ENCODE results near the gene ARHGAP40. TPM values are rescaled to one million over a fixed set of nuclear protein-coding genes. Genes with fewer than 3 reads are reported as not detected.

ARHGAP40 gene
- total and polyA plus RNA-seq, 2 donors (not counting 3 experiments of a cell fraction or from before 2014, with no cell fraction given): 0.18 to 0.20 TPM

DNA sequence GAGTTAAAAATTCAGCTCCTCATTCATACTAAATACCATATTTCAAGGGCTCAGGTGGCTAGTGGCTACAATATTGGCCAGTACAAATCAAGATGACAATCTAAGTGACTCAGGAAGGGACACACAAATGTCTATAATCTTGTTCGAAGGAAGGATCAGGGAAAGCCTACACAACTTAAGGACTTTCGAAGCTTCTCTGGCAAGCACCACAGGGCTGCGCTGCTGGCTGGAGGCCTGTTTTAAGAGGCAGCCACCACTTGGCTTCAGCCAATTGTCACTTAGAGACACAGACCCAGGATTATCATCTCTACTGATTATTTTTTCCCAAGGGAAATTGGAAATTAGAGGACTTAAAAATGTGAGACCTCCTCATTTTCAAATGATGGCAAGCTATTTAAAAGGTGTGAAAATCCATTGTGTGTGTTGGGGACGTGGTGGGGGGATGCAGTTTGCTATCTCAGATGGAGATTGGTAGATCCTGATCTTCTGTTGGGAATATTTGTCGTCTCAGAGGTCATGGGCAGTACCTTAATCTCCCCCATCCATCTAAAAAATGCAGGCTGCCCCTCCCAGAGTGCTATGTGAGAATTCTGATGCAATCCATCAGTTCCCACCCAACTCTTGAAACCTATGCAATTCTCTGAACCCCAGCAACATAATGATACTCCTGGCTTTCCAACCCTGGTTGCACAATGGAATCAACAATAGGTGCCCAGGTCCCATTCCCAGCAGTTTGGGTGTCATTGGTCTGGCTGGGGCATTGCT, 11.3 kb downstream of the ARHGAP40 start:
- no peaks in the 10 kb centered on the region for H4K20me1 ChIP-seq (replicated peaks; ENCODE audit: control insufficient read depth, extremely low read depth, insufficient read depth, low read length)
- H2AFZ ChIP-seq (ENCODE audit: low read depth, low read length): no peak overlapping the region
- H3K27me3 ChIP-seq (ENCODE audit: control insufficient read depth in 2 of 2, insufficient read depth in 2 of 2, low read length in 2 of 2): peaks cover 0 to 4% of the 10 kb centered on the region in 2 experiments
- H3K4me1 ChIP-seq (ENCODE audit: control insufficient read depth, extremely low read depth, insufficient read depth, low read length): no peaks in the 10 kb centered on the region
- no peak for FAIRE-seq
- no TSS peak for BruUV-seq (replicated peaks)
- POLR2A ChIA-PET: no interaction called here
- no peak overlapping the region for H3K4me3 ChIP-seq (replicated peaks in 1 of 3; ENCODE audit: insufficient read depth in 1 of 3, low read depth in 1 of 3, low read length in 3 of 3)
- no peaks in the 10 kb centered on the region for H3K79me2 ChIP-seq (ENCODE audit: control insufficient read depth, insufficient read depth, low read length)
- no peaks in the 10 kb centered on the region for H3K9me3 ChIP-seq (replicated peaks; ENCODE audit: control insufficient read depth, insufficient read depth, low read length)
- H3K9ac ChIP-seq (replicated peaks; ENCODE audit: extremely low read depth, insufficient read depth, low read length): no peak overlapping the region
- no peaks in the 10 kb centered on the region for H3K9me1 ChIP-seq (replicated peaks; ENCODE audit: control insufficient read depth, extremely low read depth, insufficient read depth, low read length)
- no peak for TF ChIP-seq MYC (IDR thresholded peaks at IDR 0.05; ENCODE audit: low read depth, low read length)
- no peak for TF ChIP-seq POLR2A (IDR thresholded peaks at IDR 0.05; ENCODE audit: low read depth, low read length)
- TF ChIP-seq, protein P1, sequence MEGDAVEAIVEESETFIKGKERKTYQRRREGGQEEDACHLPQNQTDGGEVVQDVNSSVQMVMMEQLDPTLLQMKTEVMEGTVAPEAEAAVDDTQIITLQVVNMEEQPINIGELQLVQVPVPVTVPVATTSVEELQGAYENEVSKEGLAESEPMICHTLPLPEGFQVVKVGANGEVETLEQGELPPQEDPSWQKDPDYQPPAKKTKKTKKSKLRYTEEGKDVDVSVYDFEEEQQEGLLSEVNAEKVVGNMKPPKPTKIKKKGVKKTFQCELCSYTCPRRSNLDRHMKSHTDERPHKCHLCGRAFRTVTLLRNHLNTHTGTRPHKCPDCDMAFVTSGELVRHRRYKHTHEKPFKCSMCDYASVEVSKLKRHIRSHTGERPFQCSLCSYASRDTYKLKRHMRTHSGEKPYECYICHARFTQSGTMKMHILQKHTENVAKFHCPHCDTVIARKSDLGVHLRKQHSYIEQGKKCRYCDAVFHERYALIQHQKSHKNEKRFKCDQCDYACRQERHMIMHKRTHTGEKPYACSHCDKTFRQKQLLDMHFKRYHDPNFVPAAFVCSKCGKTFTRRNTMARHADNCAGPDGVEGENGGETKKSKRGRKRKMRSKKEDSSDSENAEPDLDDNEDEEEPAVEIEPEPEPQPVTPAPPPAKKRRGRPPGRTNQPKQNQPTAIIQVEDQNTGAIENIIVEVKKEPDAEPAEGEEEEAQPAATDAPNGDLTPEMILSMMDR (IDR thresholded peaks at IDR 0.05; ENCODE audit: extremely low read depth in 1 of 2, insufficient read depth in 1 of 2, low read depth in 1 of 2, low read length in 2 of 2): no peak
- no peak for TF ChIP-seq JUN (IDR thresholded peaks at IDR 0.05; ENCODE audit: borderline replicate concordance, insufficient read depth, insufficient read length, low read depth)
- TF ChIP-seq EZH2 (IDR thresholded peaks at IDR 0.05; ENCODE audit: borderline replicate concordance, low read depth, low read length, severe bottlenecking): no peak
- no peak for TF ChIP-seq FOS (IDR thresholded peaks at IDR 0.05; ENCODE audit: borderline replicate concordance, insufficient read depth, low read length)
- TF ChIP-seq GATA2 (IDR thresholded peaks at IDR 0.05; ENCODE audit: insufficient read depth, insufficient read length, low read depth, low read length): no peak
- CTCF ChIA-PET: interaction anchor here (1.8 kb wide), 1 partner anchor 21 kb away, joined by 5 read pairs; no protein-coding TSS in a partner anchor
- H3K36me3 ChIP-seq (ENCODE audit: control insufficient read depth in 2 of 2, extremely low read depth in 1 of 2, insufficient read depth in 2 of 2, low read length in 2 of 2): no peaks in the 10 kb centered on the region
- no peak overlapping the region for H3K4me2 ChIP-seq (ENCODE audit: insufficient read depth, low read length)
- DNase-seq (ENCODE audit: low read depth, low spot score): no peak
- dilution Hi-C loops (cut with MboI; ENCODE audit: extremely low pct_ligation_motif_present, low sequenced_read_pairs): no loop called here
- no peak overlapping the region for H3K27ac ChIP-seq (ENCODE audit: insufficient read depth, low read depth, low read length)
- intact Hi-C loops (cut with micrococcal nuclease): no loop called here

Data from endothelial cell of umbilical vein (primary cell).